ENCODE measurements around the gene LRRFIP2.
"Not testable (repeated sequence)": the region's sequence is repeated elsewhere in the genome, so short reads cannot be mapped to it uniquely, and the experiment has no call there.

Gene LRRFIP2

GRCh38 chr3:37054370-37054769, 120.0 kb downstream of the LRRFIP2 start:
- Histone ChIP-seq H3K79me2 (ENCODE audit: insufficient read depth, low read depth) (no peaks in the 10 kb centered on the region), H2AFZ (ENCODE audit: low read depth) (no peak overlapping the region), H3K27me3 (ENCODE audit: insufficient read depth, low read depth) (no peaks in the 10 kb centered on the region), H3K4me2 (no peak overlapping the region), H4K20me1 (ENCODE audit: insufficient read depth) (no peaks in the 10 kb centered on the region), H3K4me1 (ENCODE audit: low read depth, poor library complexity, severe bottlenecking) (no peaks in the 10 kb centered on the region), H3K36me3 (ENCODE audit: insufficient read depth) (no peaks in the 10 kb centered on the region), H3K27ac (no peak overlapping the region), H3K4me3 (IDR thresholded peaks at IDR 0.05; ENCODE audit: insufficient read depth, low read depth, low read length) (no peak overlapping the region), H3K9ac (no peak overlapping the region)
- TF ChIP-seq CTCF (conservative IDR thresholded peaks at IDR 0.05; ENCODE audit: low read depth, low read length), result no peak

GRCh38 chr3:37053753-37054152, 120.6 kb downstream of the LRRFIP2 start:
- H3K4me2 ChIP-seq, result no peak overlapping the region
- no peak overlapping the region for H3K27ac ChIP-seq
- no peak overlapping the region for H3K9ac ChIP-seq
- no peak overlapping the region for H2AFZ ChIP-seq (ENCODE audit: low read depth)
- H4K20me1 ChIP-seq (ENCODE audit: insufficient read depth), result no peaks in the 10 kb centered on the region
- no peaks in the 10 kb centered on the region for H3K36me3 ChIP-seq (ENCODE audit: insufficient read depth)
- no peaks in the 10 kb centered on the region for H3K79me2 ChIP-seq (ENCODE audit: insufficient read depth, low read depth)
- no peak overlapping the region for H3K4me3 ChIP-seq (IDR thresholded peaks at IDR 0.05; ENCODE audit: insufficient read depth, low read depth, low read length)
- H3K27me3 ChIP-seq (ENCODE audit: insufficient read depth, low read depth), result no peaks in the 10 kb centered on the region
- H3K4me1 ChIP-seq (ENCODE audit: low read depth, poor library complexity, severe bottlenecking), result no peaks in the 10 kb centered on the region
- TF ChIP-seq CTCF (conservative IDR thresholded peaks at IDR 0.05; ENCODE audit: low read depth, low read length), result no peak

- Histone ChIP-seq H3K9ac (no peak overlapping the region), H3K4me3 (IDR thresholded peaks at IDR 0.05; ENCODE audit: insufficient read depth, low read depth, low read length) (no peak overlapping the region), H3K4me2 (no peak overlapping the region), H3K79me2 (ENCODE audit: insufficient read depth, low read depth) (no peaks in the 10 kb centered on the region), H2AFZ (ENCODE audit: low read depth) (no peak overlapping the region), H3K36me3 (ENCODE audit: insufficient read depth) (no peaks in the 10 kb centered on the region), H3K27ac (no peak overlapping the region), H3K27me3 (ENCODE audit: insufficient read depth, low read depth) (no peaks in the 10 kb centered on the region), H3K4me1 (ENCODE audit: low read depth, poor library complexity, severe bottlenecking) (no peaks in the 10 kb centered on the region), H4K20me1 (ENCODE audit: insufficient read depth) (no peaks in the 10 kb centered on the region)
- no peak for TF ChIP-seq CTCF (conservative IDR thresholded peaks at IDR 0.05; ENCODE audit: low read depth, low read length)
These were observed 121.0 kb downstream of the LRRFIP2 start for GRCh38 chr3:37053337-37053736.

GRCh38 chr3:37052860-37053259, 121.5 kb downstream of the LRRFIP2 start:
- Histone ChIP-seq H2AFZ (ENCODE audit: low read depth) (no peak overlapping the region), H3K27ac (no peak overlapping the region), H3K36me3 (ENCODE audit: insufficient read depth) (no peaks in the 10 kb centered on the region), H4K20me1 (ENCODE audit: insufficient read depth) (no peaks in the 10 kb centered on the region), H3K79me2 (ENCODE audit: insufficient read depth, low read depth) (no peaks in the 10 kb centered on the region), H3K9ac (no peak overlapping the region), H3K4me2 (no peak overlapping the region), H3K27me3 (ENCODE audit: insufficient read depth, low read depth) (no peaks in the 10 kb centered on the region), H3K4me3 (IDR thresholded peaks at IDR 0.05; ENCODE audit: insufficient read depth, low read depth, low read length) (no peak overlapping the region), H3K4me1 (ENCODE audit: low read depth, poor library complexity, severe bottlenecking) (no peaks in the 10 kb centered on the region)
- TF ChIP-seq CTCF (conservative IDR thresholded peaks at IDR 0.05; ENCODE audit: low read depth, low read length), result no peak

GRCh38 chr3:37050282-37050681, 124.1 kb downstream of the LRRFIP2 start:
- H3K27ac ChIP-seq, result no peak overlapping the region
- no peak overlapping the region for H3K4me2 ChIP-seq
- H3K79me2 ChIP-seq (ENCODE audit: insufficient read depth, low read depth), result no peaks in the 10 kb centered on the region
- H3K4me1 ChIP-seq (ENCODE audit: low read depth, poor library complexity, severe bottlenecking), result no peaks in the 10 kb centered on the region
- no peak overlapping the region for H3K4me3 ChIP-seq (IDR thresholded peaks at IDR 0.05; ENCODE audit: insufficient read depth, low read depth, low read length)
- TF ChIP-seq CTCF (conservative IDR thresholded peaks at IDR 0.05; ENCODE audit: low read depth, low read length), result no peak
- H2AFZ ChIP-seq (ENCODE audit: low read depth), result no peak overlapping the region
- no peaks in the 10 kb centered on the region for H3K27me3 ChIP-seq (ENCODE audit: insufficient read depth, low read depth)
- no peaks in the 10 kb centered on the region for H4K20me1 ChIP-seq (ENCODE audit: insufficient read depth)
- H3K9ac ChIP-seq, result no peak overlapping the region
- H3K36me3 ChIP-seq (ENCODE audit: insufficient read depth), result no peaks in the 10 kb centered on the region

- not testable (repeated sequence) for H2AFZ ChIP-seq (ENCODE audit: low read depth); H3K36me3 ChIP-seq (ENCODE audit: insufficient read depth); H3K4me1 ChIP-seq (ENCODE audit: low read depth, poor library complexity, severe bottlenecking); H3K4me2 ChIP-seq; H4K20me1 ChIP-seq (ENCODE audit: insufficient read depth); H3K79me2 ChIP-seq (ENCODE audit: insufficient read depth, low read depth); H3K9ac ChIP-seq; H3K27ac ChIP-seq; H3K27me3 ChIP-seq (ENCODE audit: insufficient read depth, low read depth); H3K4me3 ChIP-seq (IDR thresholded peaks at IDR 0.05; ENCODE audit: insufficient read depth, low read depth, low read length)
These were observed 131.7 kb downstream of the LRRFIP2 start for GRCh38 chr3:37042712-37043111.

Data from KMS-11 (cell line).